SU-DHL-6 (cell line): ENCODE results near the gene TIMM17B.

Experiments used
- EZH2phosphoT487 ChIP-seq: fragments of 200-600 bp; sonication (generic), shearing (Covaris generic); conservative IDR thresholded peaks from 2 replicates; pipeline ENCODE4 v1.6.1; 2018; ENCODE audit warnings: mild to moderate bottlenecking, antibody characterized with exemption, low read length, moderate library complexity, mixed read lengths
- TF ChIP-seq, protein P1 (sequence below): fragments of 200-600 bp; sonication (generic); IDR thresholded peaks from one replicate; pipeline ENCODE4 v1.5.1; 2017; ENCODE audit warnings: antibody characterized with exemption, mild to moderate bottlenecking, low read length, moderate library complexity; ENCODE audit not compliant: insufficient read depth, poor library complexity, severe bottlenecking

- TF ChIP-seq, protein P1, sequence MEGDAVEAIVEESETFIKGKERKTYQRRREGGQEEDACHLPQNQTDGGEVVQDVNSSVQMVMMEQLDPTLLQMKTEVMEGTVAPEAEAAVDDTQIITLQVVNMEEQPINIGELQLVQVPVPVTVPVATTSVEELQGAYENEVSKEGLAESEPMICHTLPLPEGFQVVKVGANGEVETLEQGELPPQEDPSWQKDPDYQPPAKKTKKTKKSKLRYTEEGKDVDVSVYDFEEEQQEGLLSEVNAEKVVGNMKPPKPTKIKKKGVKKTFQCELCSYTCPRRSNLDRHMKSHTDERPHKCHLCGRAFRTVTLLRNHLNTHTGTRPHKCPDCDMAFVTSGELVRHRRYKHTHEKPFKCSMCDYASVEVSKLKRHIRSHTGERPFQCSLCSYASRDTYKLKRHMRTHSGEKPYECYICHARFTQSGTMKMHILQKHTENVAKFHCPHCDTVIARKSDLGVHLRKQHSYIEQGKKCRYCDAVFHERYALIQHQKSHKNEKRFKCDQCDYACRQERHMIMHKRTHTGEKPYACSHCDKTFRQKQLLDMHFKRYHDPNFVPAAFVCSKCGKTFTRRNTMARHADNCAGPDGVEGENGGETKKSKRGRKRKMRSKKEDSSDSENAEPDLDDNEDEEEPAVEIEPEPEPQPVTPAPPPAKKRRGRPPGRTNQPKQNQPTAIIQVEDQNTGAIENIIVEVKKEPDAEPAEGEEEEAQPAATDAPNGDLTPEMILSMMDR, result no peak
- TF ChIP-seq EZH2phosphoT487, result no peak
These were observed 12.2 kb upstream of the TIMM17B start for GRCh38 chrX:48909703-48910294.
